Neural progenitor cell (in vitro differentiated cells): ENCODE data around the gene FBXL17.

Experiments used
- EZH2 ChIP-seq: fragments of 200-600 bp; sonication (generic); IDR thresholded peaks from 2 replicates; pipeline ENCODE4 v1.6.1; 2017; ENCODE audit warnings: antibody characterized with exemption, mild to moderate bottlenecking, moderate library complexity
- TF ChIP-seq, protein P1 (sequence below): fragments of 200-600 bp; sonication (generic); IDR thresholded peaks from 2 replicates; pipeline ENCODE4 v1.5.1; 2017; ENCODE audit warnings: antibody characterized with exemption, mild to moderate bottlenecking

DNA sequence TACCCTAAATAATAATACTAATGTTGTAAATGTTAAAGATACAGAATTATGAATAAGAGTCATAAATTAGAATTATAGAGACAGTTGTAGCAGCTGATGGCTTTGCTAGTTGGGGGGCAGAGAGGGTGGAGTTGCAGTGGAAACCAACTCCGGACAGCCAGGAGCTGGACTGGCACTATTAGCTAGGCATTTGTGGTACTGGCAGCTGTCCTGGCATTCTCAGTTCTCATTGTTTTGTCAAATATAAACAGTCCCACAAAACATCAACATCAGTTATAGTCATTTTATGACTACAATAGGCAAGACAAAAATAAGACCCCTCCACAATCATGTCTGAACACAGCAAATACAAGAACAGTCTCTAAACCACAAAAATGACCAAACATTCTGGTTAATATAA is 2.8 kb upstream of the FBXL17 start:
- TF ChIP-seq, protein P1, sequence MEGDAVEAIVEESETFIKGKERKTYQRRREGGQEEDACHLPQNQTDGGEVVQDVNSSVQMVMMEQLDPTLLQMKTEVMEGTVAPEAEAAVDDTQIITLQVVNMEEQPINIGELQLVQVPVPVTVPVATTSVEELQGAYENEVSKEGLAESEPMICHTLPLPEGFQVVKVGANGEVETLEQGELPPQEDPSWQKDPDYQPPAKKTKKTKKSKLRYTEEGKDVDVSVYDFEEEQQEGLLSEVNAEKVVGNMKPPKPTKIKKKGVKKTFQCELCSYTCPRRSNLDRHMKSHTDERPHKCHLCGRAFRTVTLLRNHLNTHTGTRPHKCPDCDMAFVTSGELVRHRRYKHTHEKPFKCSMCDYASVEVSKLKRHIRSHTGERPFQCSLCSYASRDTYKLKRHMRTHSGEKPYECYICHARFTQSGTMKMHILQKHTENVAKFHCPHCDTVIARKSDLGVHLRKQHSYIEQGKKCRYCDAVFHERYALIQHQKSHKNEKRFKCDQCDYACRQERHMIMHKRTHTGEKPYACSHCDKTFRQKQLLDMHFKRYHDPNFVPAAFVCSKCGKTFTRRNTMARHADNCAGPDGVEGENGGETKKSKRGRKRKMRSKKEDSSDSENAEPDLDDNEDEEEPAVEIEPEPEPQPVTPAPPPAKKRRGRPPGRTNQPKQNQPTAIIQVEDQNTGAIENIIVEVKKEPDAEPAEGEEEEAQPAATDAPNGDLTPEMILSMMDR: no peak
- TF ChIP-seq EZH2: no peak
